ENCODE measurements around the gene MAD1L1.

MAD1L1 gene

DNA sequence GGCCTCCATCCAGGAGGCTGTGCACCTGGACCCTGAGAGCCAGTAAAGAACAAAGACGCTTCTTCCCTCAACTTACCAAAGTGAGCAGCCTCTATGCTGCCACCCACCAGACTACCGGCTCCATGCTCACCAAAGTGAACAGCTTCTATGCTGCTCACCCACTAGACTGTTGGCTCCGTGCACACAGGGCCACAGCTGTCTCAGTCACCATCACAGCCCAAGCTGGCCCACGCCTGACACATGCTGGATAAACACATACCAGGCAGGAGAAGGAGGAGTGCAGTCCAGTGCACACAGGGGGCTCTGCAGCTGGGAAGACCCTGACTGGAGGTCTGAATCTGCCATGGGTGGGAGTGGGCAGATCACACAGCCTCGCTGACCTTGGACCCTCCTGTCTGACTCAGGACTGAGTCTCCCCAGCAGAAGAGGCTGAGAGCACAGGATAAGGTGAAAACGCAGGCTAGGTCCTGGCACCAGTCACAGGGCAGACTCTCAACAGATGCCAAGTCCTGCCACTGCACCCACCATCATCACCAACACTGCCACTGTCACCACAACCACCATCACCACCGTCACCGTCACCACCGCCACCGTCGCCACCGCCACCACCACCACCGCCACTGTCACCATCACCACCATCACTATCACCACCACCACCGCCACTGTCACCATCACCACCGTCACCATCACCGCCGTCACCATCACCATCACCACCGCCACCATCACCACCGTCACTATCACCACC, 130.9 kb downstream of the MAD1L1 start:
- H2AFZ ChIP-seq (ENCODE audit: low read depth, low read length): no peak overlapping the region
- peaks cover 4% of the 10 kb centered on the region for H3K79me2 ChIP-seq (ENCODE audit: insufficient read depth, low read length)
- no peaks in the 10 kb centered on the region for H3K27me3 ChIP-seq (ENCODE audit: insufficient read depth, low read length, poor library complexity)
- DNase-seq (no peak), ATAC-seq (ENCODE audit: insufficient read depth, low read depth) (no peak)
- TF ChIP-seq EZH2 (IDR thresholded peaks at IDR 0.05; ENCODE audit: borderline replicate concordance, low read depth, low read length, severe bottlenecking): no peak
- TF ChIP-seq, protein P1, sequence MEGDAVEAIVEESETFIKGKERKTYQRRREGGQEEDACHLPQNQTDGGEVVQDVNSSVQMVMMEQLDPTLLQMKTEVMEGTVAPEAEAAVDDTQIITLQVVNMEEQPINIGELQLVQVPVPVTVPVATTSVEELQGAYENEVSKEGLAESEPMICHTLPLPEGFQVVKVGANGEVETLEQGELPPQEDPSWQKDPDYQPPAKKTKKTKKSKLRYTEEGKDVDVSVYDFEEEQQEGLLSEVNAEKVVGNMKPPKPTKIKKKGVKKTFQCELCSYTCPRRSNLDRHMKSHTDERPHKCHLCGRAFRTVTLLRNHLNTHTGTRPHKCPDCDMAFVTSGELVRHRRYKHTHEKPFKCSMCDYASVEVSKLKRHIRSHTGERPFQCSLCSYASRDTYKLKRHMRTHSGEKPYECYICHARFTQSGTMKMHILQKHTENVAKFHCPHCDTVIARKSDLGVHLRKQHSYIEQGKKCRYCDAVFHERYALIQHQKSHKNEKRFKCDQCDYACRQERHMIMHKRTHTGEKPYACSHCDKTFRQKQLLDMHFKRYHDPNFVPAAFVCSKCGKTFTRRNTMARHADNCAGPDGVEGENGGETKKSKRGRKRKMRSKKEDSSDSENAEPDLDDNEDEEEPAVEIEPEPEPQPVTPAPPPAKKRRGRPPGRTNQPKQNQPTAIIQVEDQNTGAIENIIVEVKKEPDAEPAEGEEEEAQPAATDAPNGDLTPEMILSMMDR (IDR thresholded peaks at IDR 0.05; ENCODE audit: borderline replicate concordance, extremely low read depth, low read length, poor library complexity, severe bottlenecking): no peak
- H3K4me1 ChIP-seq (ENCODE audit: insufficient read depth, low read length): peaks cover 8% of the 10 kb centered on the region
- H4K20me1 ChIP-seq (ENCODE audit: insufficient read depth, low read length): peaks cover 38% of the 10 kb centered on the region
- no peaks in the 10 kb centered on the region for H3K9me3 ChIP-seq (ENCODE audit: insufficient read depth, low read length, severe bottlenecking)
- no peak overlapping the region for H3K9ac ChIP-seq (ENCODE audit: low read depth, low read length)
- no peak overlapping the region for H3K4me3 ChIP-seq (ENCODE audit: low read depth in 1 of 2, low read length in 2 of 2)
- peaks cover 13% of the 10 kb centered on the region for H3K36me3 ChIP-seq (ENCODE audit: insufficient read depth, low read length)
- H3K4me2 ChIP-seq (ENCODE audit: insufficient read depth, low read length): no peak overlapping the region
- 0 out of 2 replicates have a peak overlapping the region, but pooled peaks have one; percentile 32 for H3K27ac ChIP-seq (ENCODE audit: low read length)

DNA sequence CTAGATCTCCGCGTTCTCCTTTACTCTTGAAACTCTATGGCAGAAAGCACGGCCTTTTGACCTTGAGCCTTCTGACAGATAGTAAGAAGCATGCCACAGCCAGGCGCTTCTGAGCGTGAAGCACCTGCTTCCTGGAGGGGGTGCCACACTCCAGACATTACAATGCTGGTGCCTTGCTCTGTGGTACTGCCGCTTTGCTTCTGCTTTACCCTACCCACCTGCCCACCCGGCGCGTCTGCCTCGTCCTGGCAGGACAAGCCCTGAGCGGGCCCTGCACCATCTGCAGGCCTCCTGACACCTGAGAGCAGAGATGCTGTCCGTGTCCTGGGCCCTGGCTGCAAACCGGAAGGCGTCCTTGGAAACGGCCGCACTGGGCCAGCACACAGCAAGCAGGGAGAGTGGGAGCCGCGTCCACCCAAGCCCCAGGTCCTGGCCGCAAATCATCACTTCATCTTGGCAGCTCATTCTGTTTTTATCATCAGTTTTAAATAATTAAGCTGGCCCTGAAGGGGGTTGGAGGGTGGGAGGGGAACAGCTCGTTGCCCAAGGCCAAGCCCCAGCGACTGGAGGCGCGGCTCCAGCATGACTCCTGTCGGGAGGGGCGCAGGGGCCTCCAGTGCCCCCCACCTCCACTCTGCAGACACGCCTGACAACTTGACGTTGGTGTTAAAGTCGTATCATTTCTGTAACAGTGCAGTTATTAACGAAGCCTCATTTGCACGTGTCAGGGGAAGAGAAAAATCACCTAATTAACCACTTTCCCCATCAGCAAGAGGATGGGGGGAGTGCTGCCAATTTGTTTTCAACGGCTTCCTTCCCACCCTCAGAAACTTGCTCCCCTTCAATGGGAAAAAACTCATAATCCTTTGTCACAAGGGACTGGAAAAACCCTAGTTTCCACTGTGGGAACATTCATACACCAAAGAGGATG, 132.2 kb downstream of the MAD1L1 start:
- Histone ChIP-seq H3K36me3 (ENCODE audit: insufficient read depth, low read length) (peaks cover 13% of the 10 kb centered on the region), H3K79me2 (ENCODE audit: insufficient read depth, low read length) (peaks cover 6% of the 10 kb centered on the region), H3K27me3 (ENCODE audit: insufficient read depth, low read length, poor library complexity) (no peaks in the 10 kb centered on the region), H3K9me3 (ENCODE audit: insufficient read depth, low read length, severe bottlenecking) (no peaks in the 10 kb centered on the region), H4K20me1 (ENCODE audit: insufficient read depth, low read length) (peaks cover 43% of the 10 kb centered on the region), H3K4me1 (ENCODE audit: insufficient read depth, low read length) (peaks cover 8% of the 10 kb centered on the region), H3K4me2 (ENCODE audit: insufficient read depth, low read length) (no peak overlapping the region), H2AFZ (ENCODE audit: low read depth, low read length) (no peak overlapping the region), H3K27ac (ENCODE audit: low read length) (peak overlapping the region; percentile 50; the same call in 1 of the 2 replicates), H3K4me3 (ENCODE audit: low read depth in 1 of 2, low read length in 2 of 2) (no peak overlapping the region), H3K9ac (ENCODE audit: low read depth, low read length) (no peak overlapping the region)
- TF ChIP-seq, protein P1 (IDR thresholded peaks at IDR 0.05; ENCODE audit: borderline replicate concordance, extremely low read depth, low read length, poor library complexity, severe bottlenecking): peak; percentile 44
- TF ChIP-seq EZH2 (IDR thresholded peaks at IDR 0.05; ENCODE audit: borderline replicate concordance, low read depth, low read length, severe bottlenecking): no peak
- ATAC-seq (ENCODE audit: insufficient read depth, low read depth) (peak; percentile 66), DNase-seq (peak; percentile 45)

DNA sequence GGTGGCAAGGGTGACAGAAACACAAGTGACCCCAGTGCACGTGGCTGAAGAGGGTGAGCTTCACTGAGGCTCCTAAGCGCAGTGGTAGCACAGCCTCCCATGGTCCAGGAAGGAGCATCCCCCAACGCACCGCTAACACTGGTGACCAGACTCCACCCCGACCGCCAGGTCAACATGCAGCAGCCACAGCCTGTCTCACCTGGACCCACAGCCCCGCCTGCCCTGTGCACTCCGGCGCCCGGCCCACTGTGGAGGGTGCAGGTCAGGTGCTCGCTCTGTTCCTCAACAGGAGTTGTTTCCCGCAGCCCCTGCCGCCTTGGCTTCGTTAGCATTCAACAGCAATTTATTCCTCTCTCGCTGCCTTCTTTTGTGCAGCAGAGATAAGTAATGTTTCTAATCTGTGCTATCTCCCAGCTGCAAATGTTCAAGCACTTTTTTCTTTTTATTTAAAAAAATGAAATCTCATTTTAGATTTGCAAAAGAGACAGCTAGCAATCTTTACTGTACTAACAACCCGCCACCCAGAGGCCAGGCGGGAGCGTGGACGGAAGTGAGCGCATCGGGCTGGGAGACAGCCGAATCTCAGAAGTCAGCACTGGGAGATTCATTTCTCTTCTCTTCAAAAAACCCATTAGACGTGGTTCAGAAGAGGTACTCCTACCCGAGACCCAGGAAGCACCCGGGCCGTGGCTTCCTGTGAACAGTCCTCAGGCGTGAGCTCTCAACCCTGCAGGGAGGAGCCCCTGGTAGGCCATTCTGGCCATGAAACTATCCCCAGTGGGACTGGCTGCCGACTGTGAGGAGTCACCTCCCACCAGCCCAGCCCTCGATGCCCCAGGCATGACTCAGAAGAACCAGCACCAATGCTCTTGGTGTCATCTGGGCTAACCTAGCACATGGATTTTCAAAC, 133.4 kb downstream of the MAD1L1 start:
- H3K9me3 ChIP-seq (ENCODE audit: insufficient read depth, low read length, severe bottlenecking): no peaks in the 10 kb centered on the region
- H3K9ac ChIP-seq (ENCODE audit: low read depth, low read length): 0 out of 2 replicates have a peak overlapping the region, but pooled peaks have one; percentile 7
- H3K4me2 ChIP-seq (ENCODE audit: insufficient read depth, low read length): no peak overlapping the region
- H3K4me1 ChIP-seq (ENCODE audit: insufficient read depth, low read length): peaks cover 8% of the 10 kb centered on the region
- peak; percentile 44; the same call in 1 of the 3 replicates for ATAC-seq (ENCODE audit: insufficient read depth, low read depth)
- no peak for TF ChIP-seq EZH2 (IDR thresholded peaks at IDR 0.05; ENCODE audit: borderline replicate concordance, low read depth, low read length, severe bottlenecking)
- TF ChIP-seq, protein P1 (IDR thresholded peaks at IDR 0.05; ENCODE audit: borderline replicate concordance, extremely low read depth, low read length, poor library complexity, severe bottlenecking): no peak
- no peak overlapping the region for H3K4me3 ChIP-seq (ENCODE audit: low read depth in 1 of 2, low read length in 2 of 2)
- peak; percentile 20 for DNase-seq
- peaks cover 40% of the 10 kb centered on the region for H4K20me1 ChIP-seq (ENCODE audit: insufficient read depth, low read length)
- peaks cover 13% of the 10 kb centered on the region for H3K36me3 ChIP-seq (ENCODE audit: insufficient read depth, low read length)
- peak overlapping the region; percentile 50; the same call in 1 of the 2 replicates for H3K27ac ChIP-seq (ENCODE audit: low read length)
- no peaks in the 10 kb centered on the region for H3K27me3 ChIP-seq (ENCODE audit: insufficient read depth, low read length, poor library complexity)
- H3K79me2 ChIP-seq (ENCODE audit: insufficient read depth, low read length): peaks cover 6% of the 10 kb centered on the region
- H2AFZ ChIP-seq (ENCODE audit: low read depth, low read length): no peak overlapping the region

All from DND-41 (cell line).